Heart right ventricle (tissue), 16 donors: ENCODE measurements around the gene NAV3. TPM values are rescaled to one million over a fixed set of nuclear protein-coding genes. Genes with fewer than 3 reads are reported as not detected.

Experiments
- ATAC-seq, 8 donors: fragments of 200-7000 bp; cut with Tn5 transposase; one replicate each; pipeline ENCODE4 v1.9.1; 2020; ENCODE audit warnings: mild to moderate bottlenecking in 8 of 8, moderate library complexity in 8 of 8, moderate number of reproducible peaks in 1 of 8
- DNase-seq, 2 donors: peaks; one replicate each; pipeline ENCODE4 v3.0.0-alpha.2; 2020
- H3K27ac ChIP-seq, 10 donors: fragments of 200-600 bp; sonication (generic) in 2 of 10; one replicate each; pipeline versions ENCODE4 v1.5.0 to v1.8.0; 2020 to 2022; ENCODE audit warnings: mild to moderate bottlenecking in 3 of 10
- H3K27me3 ChIP-seq, 7 donors: fragments of 200-600 bp; one replicate each; pipeline ENCODE4 v1.8.0; 2021 to 2022; ENCODE audit warnings: mild to moderate bottlenecking in 2 of 7
- H3K36me3 ChIP-seq, 9 donors: fragments of 200-600 bp; sonication (generic) in 1 of 9; one replicate each; pipeline versions ENCODE4 v1.5.0 to v1.8.0; 2020 to 2022; ENCODE audit warnings: mild to moderate bottlenecking in 2 of 9
- H3K4me1 ChIP-seq, 9 donors: fragments of 200-600 bp; sonication (generic) in 1 of 9; one replicate each; pipeline versions ENCODE4 v1.5.0 to v1.8.0; 2020 to 2022; ENCODE audit warnings: mild to moderate bottlenecking in 4 of 9
- H3K4me3 ChIP-seq, 10 donors: fragments of 200-600 bp; sonication (generic) in 2 of 10; one replicate each; pipeline versions ENCODE4 v1.5.0 to v1.8.0; 2020 to 2022; ENCODE audit warnings: mild to moderate bottlenecking in 7 of 10, moderate library complexity in 2 of 10
- H3K9me3 ChIP-seq, 11 donors: fragments of 200-600 bp in 10 of 11; sonication (generic) in 2 of 11; one replicate each; pipeline versions ENCODE4 v1.5.0 to v1.8.0; 2013 to 2022; ENCODE audit warnings: mild to moderate bottlenecking in 2 of 11, control low read depth in 1 of 11, moderate library complexity in 1 of 11
- CTCF ChIP-seq, 9 donors: fragments of 200-600 bp; sonication (generic) in 2 of 9; IDR thresholded peaks; one replicate each; pipeline versions ENCODE4 v1.5.0 to v1.8.0; 2021 to 2022; ENCODE audit warnings: antibody characterized with exemption in 9 of 9, mild to moderate bottlenecking in 5 of 9, moderate library complexity in 1 of 9
- WGBS, 2 donors: extraction: QIAGEN DNeasy Blood & Tissue Kit; methylation state at CpG; one replicate each; pipeline ENCODE4 v1.1.7; 2013; ENCODE audit warnings: inconsistent platforms in 1 of 2; 5-methylcytosine and 5-hydroxymethylcytosine counted together
- intact Hi-C, 10 donors: fragments of 100-400 bp; cut with DNase I; formaldehyde crosslinking; loops; one replicate each; pipeline versions ENCODE4 v1.11.1 to v1.14.2; 2022
- long read RNA-seq, 3 donors: library from polyadenylated mRNA; unstranded; transcript quantifications; one replicate each; pipeline ENCODE4 v2.0.0, GENCODE V29; 2020 to 2021
- polyA plus RNA-seq, 2 donors: library from polyadenylated mRNA; stranded (reverse); fragments of 200-250 nt; gene quantifications; one replicate each; pipeline ENCODE4 v1.2.3, GENCODE V29; 2013
- total RNA-seq, 10 donors: library from RNA; stranded (reverse); fragmentation: NEBNext Ultra II Directional in 3 of 10; extraction: Animal tissue kit (Norgen Biotek cat#: 25700) in 3 of 10; gene quantifications; one replicate each; pipeline versions ENCODE4 v1.2.1 to v1.2.4, GENCODE V29; 2021 to 2023
- donor health status: Arrhythmogenic right ventricular cardiomyopathy.
- donor health status: ischemic (EF 13 %, LVEDD 7.1; RV severe dilation, severe dysfunction).
- donor health status: healthy with polysubstance abuse.
- donor health status: DM: no; HTN: yes; CAD: no.
- donor health status: DM: no; HTN: no; CAD: no.
- donor health status: ischemic (EF 25% LVEDD 6.9; RV normal size, moderate dysfunction).
- donor health status: ischemic (EF 25% LVEDD 5.7; RV mildly dilated, moderate dysfunction).
- donor health status: healthy.
- donor health status: DM: yes; HTN: yes; CAD: no.
- donor health status: Ischemic cardiomyopathy.
- donor health status: ischemic (EF 35%, LVEDD 5.7; RV mildly dilated, moderate dysfunction).
- donor health status: nonischemic (EF 11% LVEDD 7.7; RV severe dilation, severe dysfunction).
- donor health status: DM: yes; HTN: yes; CAD: no.
- donor health status: PGD.
- donor health status: ischemic (EF 29% LVEDD 5.4; RV normal size, mild dysfunction).
- donor health status: nonischemic (EF 23%, LVEDD 6.1; RV moderate dilation, normal function).

NAV3 gene
- total RNA-seq (1 to 10 TPM; 3.2 to 7.6 (median 4.8) TPM), polyA plus RNA-seq (1 to 10 TPM in 1 of 2 donors, under 1 TPM in 1; 0.91 to 2.9 TPM)
- long read RNA-seq, donor 1, partial matches to known transcripts: 1 of 2 reads
- long read RNA-seq, donor 1, other reads (novel, unspliced or antisense): 1 of 2 reads
- long read RNA-seq, donor 2, partial matches to known transcripts: 0 of 1 reads
- long read RNA-seq, donor 2, other reads (novel, unspliced or antisense): 1 of 1 reads
- long read RNA-seq, donor 3: 0 reads

- Histone ChIP-seq H3K27ac (peak within 1 kb of the TSS in 8 of 10 donors; percentile 9 to 73 (median 56)), H3K4me1 (peaks cover 0 to 42% (median 9%) of the 10 kb centered on the region in 9 donors), H3K9me3 (no peaks in the 10 kb centered on the region), H3K4me3 (peak within 1 kb of the TSS in 6 of 10 donors; percentile 14 to 38 (median 32)), H3K27me3 (no peaks in the 10 kb centered on the region), H3K36me3 (no peaks in the 10 kb centered on the region)
- WGBS, 2 donors: 22 to 44% methylated on average over 3 of the region's 3 CpGs
- TF ChIP-seq CTCF (IDR thresholded peaks at IDR 0.05): no peak
- ATAC-seq (peak in 7 of 8 donors; percentile 57 to 70 (median 67)), DNase-seq (peak in 1 of 2 donors; percentile 8)
- intact Hi-C loops: no loop called here
Observed at GRCh38 chr12:77830583-77831351, at the start of gene NAV3. TSS of gene NAV3 (plus strand) at chr12:77830894. CDS start at chr12:77831462, 568 bp downstream.

GRCh38 chr12:77782034-77782433 lies 48.7 kb upstream of the NAV3 start:
- DNase-seq: no peak
- 44 to 52% methylated on average over 2 of the region's 2 CpGs for WGBS, 2 donors
- Histone ChIP-seq H3K27me3 (no peaks in the 10 kb centered on the region), H3K36me3 (no peaks in the 10 kb centered on the region), H3K4me1 (peaks cover 0 to 22% (median 0%) of the 10 kb centered on the region in 9 donors), H3K4me3 (no peak overlapping the region), H3K9me3 (peaks cover 0 to 2% (median 0%) of the 10 kb centered on the region in 11 donors), H3K27ac (no peak overlapping the region)
- no peak for ATAC-seq
- no peak for TF ChIP-seq CTCF (IDR thresholded peaks at IDR 0.05)
- intact Hi-C loops: no loop called here

GRCh38 chr12:77782766-77783165 lies 47.9 kb upstream of the NAV3 start:
- WGBS, 2 donors: 72 to 77% methylated on average over 1 of the region's 1 CpG
- Histone ChIP-seq H3K27ac (no peak overlapping the region), H3K4me3 (no peak overlapping the region), H3K36me3 (no peaks in the 10 kb centered on the region), H3K27me3 (no peaks in the 10 kb centered on the region), H3K4me1 (peaks cover 0 to 22% (median 0%) of the 10 kb centered on the region in 9 donors), H3K9me3 (peaks cover 0 to 7% (median 0%) of the 10 kb centered on the region in 11 donors)
- TF ChIP-seq CTCF (IDR thresholded peaks at IDR 0.05): no peak
- no peak for ATAC-seq
- DNase-seq: no peak
- intact Hi-C loops: no loop called here

- Histone ChIP-seq H3K27ac (no peak overlapping the region), H3K4me1 (peaks cover 0 to 27% (median 0%) of the 10 kb centered on the region in 9 donors), H3K9me3 (peaks cover 0 to 8% (median 0%) of the 10 kb centered on the region in 11 donors), H3K27me3 (no peaks in the 10 kb centered on the region), H3K36me3 (no peaks in the 10 kb centered on the region), H3K4me3 (no peak overlapping the region)
- no peak for TF ChIP-seq CTCF (IDR thresholded peaks at IDR 0.05)
- intact Hi-C loops: no loop called here
- no peak for DNase-seq
- no peak for ATAC-seq
Observed at GRCh38 chr12:77785211-77785610, 45.5 kb upstream of the NAV3 start.
